Trophoblast cell (in vitro differentiated cells and primary cell): ENCODE results near the gene SUN1.

Experiments
- DNase-seq, 2 donors: peaks; one replicate each; pipeline ENCODE4 v3.0.0-alpha.2; 2016
- H2AFZ ChIP-seq: 2 replicates; pipeline ENCODE4 v1.6.1; 2013; ENCODE audit warnings: low read length, moderate library complexity, mild to moderate bottlenecking; ENCODE audit not compliant: insufficient read depth, poor library complexity
- H2AK5ac ChIP-seq: 2 replicates; pipeline ENCODE4 v1.6.1; 2013; ENCODE audit warnings: mild to moderate bottlenecking, low read length
- H2BK120ac ChIP-seq: 2 replicates; pipeline ENCODE4 v1.6.1; 2013; ENCODE audit warnings: low read length, mild to moderate bottlenecking, moderate library complexity; ENCODE audit not compliant: insufficient read depth, poor library complexity
- H2BK12ac ChIP-seq: 2 replicates; pipeline ENCODE4 v1.6.1; 2013; ENCODE audit warnings: mild to moderate bottlenecking, low read length, moderate library complexity
- H2BK5ac ChIP-seq: 2 replicates; pipeline ENCODE4 v1.6.1; 2013; ENCODE audit warnings: low read length, low read depth, moderate library complexity, mild to moderate bottlenecking; ENCODE audit not compliant: poor library complexity
- H3K14ac ChIP-seq: 2 replicates; pipeline ENCODE4 v1.6.1; 2013; ENCODE audit warnings: mild to moderate bottlenecking, low read length
- H3K18ac ChIP-seq: 2 replicates; pipeline ENCODE4 v1.6.1; 2013; ENCODE audit warnings: mild to moderate bottlenecking, low read length
- H3K23ac ChIP-seq: 2 replicates; pipeline ENCODE4 v1.6.1; 2013; ENCODE audit warnings: low read length
- H3K27ac ChIP-seq: 2 replicates; pipeline ENCODE4 v1.5.1; 2013; ENCODE audit warnings: low read depth, mild to moderate bottlenecking, inconsistent platforms, low read length, moderate library complexity
- H3K27me3 ChIP-seq: 2 replicates; pipeline ENCODE4 v1.6.1; 2013; ENCODE audit warnings: inconsistent platforms, mild to moderate bottlenecking, low read length, moderate library complexity; ENCODE audit not compliant: insufficient read depth
- H3K36me3 ChIP-seq, 2 experiments: 1 replicate in 1 of 2; 2 replicates in 1 of 2; pipeline ENCODE4 v1.6.1; 2013; ENCODE audit warnings: low read length in 2 of 2, mild to moderate bottlenecking in 2 of 2, moderate library complexity in 1 of 2; ENCODE audit not compliant: insufficient read depth in 2 of 2, control insufficient read depth in 1 of 2
- H3K4ac ChIP-seq: 2 replicates; pipeline ENCODE4 v1.6.1; 2013; ENCODE audit warnings: low read depth, mild to moderate bottlenecking, low read length, moderate library complexity
- H3K4me1 ChIP-seq, 2 experiments: 1 replicate in 1 of 2; 2 replicates in 1 of 2; pipeline ENCODE4 v1.6.1; 2013; ENCODE audit warnings: low read length in 2 of 2, mild to moderate bottlenecking in 2 of 2, moderate library complexity in 1 of 2; ENCODE audit not compliant: insufficient read depth in 2 of 2, control insufficient read depth in 1 of 2
- H3K4me2 ChIP-seq: 2 replicates; pipeline ENCODE4 v1.6.1; 2013; ENCODE audit warnings: inconsistent platforms, mild to moderate bottlenecking, low read length, moderate library complexity
- H3K4me3 ChIP-seq: 2 replicates; pipeline ENCODE4 v1.5.1; 2013; ENCODE audit warnings: mild to moderate bottlenecking, low read depth, low read length, inconsistent platforms
- H3K79me1 ChIP-seq: one replicate; pipeline ENCODE4 v1.6.1; 2013; ENCODE audit warnings: low read length
- H3K79me2 ChIP-seq: 2 replicates; pipeline ENCODE4 v1.6.1; 2013; ENCODE audit warnings: low read length, mild to moderate bottlenecking; ENCODE audit not compliant: control insufficient read depth, insufficient read depth, poor library complexity
- H3K9ac ChIP-seq: 2 replicates; pipeline ENCODE4 v1.6.1; 2013; ENCODE audit warnings: mild to moderate bottlenecking, low read length
- H3K9me3 ChIP-seq: 2 replicates; pipeline ENCODE4 v1.6.1; 2013; ENCODE audit warnings: low read depth, mild to moderate bottlenecking, control low read depth, inconsistent platforms, low read length; ENCODE audit not compliant: insufficient read depth
- H4K12ac ChIP-seq: 2 replicates; pipeline ENCODE4 v1.6.1; 2013; ENCODE audit warnings: low read depth, mild to moderate bottlenecking, low read length, moderate library complexity
- H4K8ac ChIP-seq: 2 replicates; pipeline ENCODE4 v1.6.1; 2013; ENCODE audit warnings: low read depth, mild to moderate bottlenecking, low read length, moderate library complexity
- H4K91ac ChIP-seq: one replicate; pipeline ENCODE4 v1.6.1; 2013; ENCODE audit warnings: low read depth, mild to moderate bottlenecking, low read length, moderate library complexity
- WGBS: extraction: QIAGEN DNeasy Blood & Tissue Kit; methylation state at CpG from one replicate; pipeline ENCODE4 v1.1.7; 2013; ENCODE audit warnings: missing lambda C conversion rate; ENCODE audit not compliant: insufficient read length, insufficient coverage; ENCODE audit errors: extremely low coverage; 5-methylcytosine and 5-hydroxymethylcytosine counted together

Gene SUN1

DNA sequence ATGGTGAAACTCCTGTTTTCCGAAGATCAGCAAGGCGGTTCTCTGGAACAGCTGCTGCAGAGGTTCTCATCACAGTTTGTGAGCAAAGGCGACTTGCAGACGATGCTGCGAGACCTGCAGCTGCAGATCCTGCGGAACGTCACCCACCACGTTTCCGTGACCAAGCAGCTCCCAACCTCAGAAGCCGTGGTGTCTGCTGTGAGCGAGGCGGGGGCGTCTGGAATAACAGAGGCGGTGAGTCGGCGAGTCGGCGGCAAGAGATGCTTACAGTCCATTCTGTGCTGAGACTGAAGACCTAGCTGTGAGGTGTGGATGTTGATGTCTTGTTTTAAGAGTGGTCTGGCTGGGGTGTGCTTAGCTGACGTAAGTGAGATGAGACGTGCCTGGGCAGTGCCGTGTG is 27.9 kb downstream of the SUN1 start:
- Histone ChIP-seq H3K4me1 (peaks cover 0 to 2% of the 10 kb centered on the region in 2 experiments), H4K12ac (no peak overlapping the region), H4K8ac (no peak overlapping the region), H3K27ac (no peak overlapping the region), H3K4me3 (no peak overlapping the region), H3K4ac (no peak overlapping the region), H3K79me1 (no peaks in the 10 kb centered on the region), H3K36me3 (peaks cover 57 to 60% of the 10 kb centered on the region in 2 experiments), H3K4me2 (no peak overlapping the region), H3K23ac (no peak overlapping the region), H3K9ac (no peak overlapping the region), H4K91ac (no peak overlapping the region), H3K9me3 (no peaks in the 10 kb centered on the region), H3K14ac (no peak overlapping the region), H3K79me2 (no peaks in the 10 kb centered on the region), H2AFZ (no peak overlapping the region), H2AK5ac (no peak overlapping the region), H2BK5ac (no peak overlapping the region), H3K18ac (no peak overlapping the region), H2BK120ac (no peak overlapping the region), H2BK12ac (no peak overlapping the region), H3K27me3 (no peaks in the 10 kb centered on the region)
- DNase-seq, result no peak
- WGBS, result no CpG with 5 or more reads among the region's 21 CpGs

DNA sequence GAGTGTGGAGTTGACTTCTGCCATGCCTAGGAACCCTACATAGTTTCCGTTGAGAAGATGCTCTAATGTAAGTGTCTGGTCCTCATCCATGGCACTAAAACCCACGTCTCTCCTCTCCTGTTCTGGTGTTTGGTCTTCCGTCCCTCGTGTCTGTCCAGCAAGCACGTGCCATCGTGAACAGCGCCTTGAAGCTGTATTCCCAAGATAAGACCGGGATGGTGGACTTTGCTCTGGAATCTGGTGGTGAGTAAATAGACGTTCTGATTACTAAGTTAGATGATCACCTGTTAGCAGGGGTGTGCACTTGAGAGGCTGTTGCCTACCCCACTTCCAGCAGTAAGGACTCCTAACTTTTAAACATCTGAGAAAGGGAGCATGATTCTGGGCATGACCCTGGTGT is 28.9 kb downstream of the SUN1 start:
- Histone ChIP-seq H3K14ac (no peak overlapping the region), H2BK120ac (no peak overlapping the region), H2AFZ (no peak overlapping the region), H3K9me3 (no peaks in the 10 kb centered on the region), H3K23ac (no peak overlapping the region), H3K9ac (no peak overlapping the region), H3K4me3 (no peak overlapping the region), H3K27me3 (no peaks in the 10 kb centered on the region), H3K4me1 (peaks cover 0 to 2% of the 10 kb centered on the region in 2 experiments), H3K36me3 (peaks cover 56 to 62% of the 10 kb centered on the region in 2 experiments), H4K91ac (no peak overlapping the region), H3K27ac (no peak overlapping the region), H2BK5ac (no peak overlapping the region), H3K18ac (no peak overlapping the region), H3K79me1 (no peaks in the 10 kb centered on the region), H3K4ac (no peak overlapping the region), H3K79me2 (no peaks in the 10 kb centered on the region), H2BK12ac (no peak overlapping the region), H4K8ac (no peak overlapping the region), H4K12ac (no peak overlapping the region), H2AK5ac (no peak overlapping the region), H3K4me2 (no peak overlapping the region)
- DNase-seq, result no peak
- WGBS, result no CpG with 5 or more reads among the region's 9 CpGs

- Histone ChIP-seq H2AFZ (no peak overlapping the region), H3K23ac (no peak overlapping the region), H3K4ac (no peak overlapping the region), H3K4me3 (no peak overlapping the region), H3K27me3 (no peaks in the 10 kb centered on the region), H3K14ac (no peak overlapping the region), H3K4me1 (peaks cover 0 to 2% of the 10 kb centered on the region in 2 experiments), H2BK5ac (no peak overlapping the region), H3K18ac (no peak overlapping the region), H4K91ac (no peak overlapping the region), H3K27ac (no peak overlapping the region), H4K8ac (no peak overlapping the region), H3K79me2 (no peaks in the 10 kb centered on the region), H4K12ac (no peak overlapping the region), H2AK5ac (no peak overlapping the region), H3K79me1 (no peaks in the 10 kb centered on the region), H3K4me2 (no peak overlapping the region), H3K9me3 (no peaks in the 10 kb centered on the region), H2BK120ac (no peak overlapping the region), H2BK12ac (no peak overlapping the region), H3K9ac (no peak overlapping the region), H3K36me3 (peaks cover 51 to 58% of the 10 kb centered on the region in 2 experiments)
- DNase-seq, result no peak
- WGBS, result no CpG with 5 or more reads among the region's 6 CpGs
Measured at GRCh38 chr7:862157-862556, 29.9 kb downstream of the SUN1 start.

DNA sequence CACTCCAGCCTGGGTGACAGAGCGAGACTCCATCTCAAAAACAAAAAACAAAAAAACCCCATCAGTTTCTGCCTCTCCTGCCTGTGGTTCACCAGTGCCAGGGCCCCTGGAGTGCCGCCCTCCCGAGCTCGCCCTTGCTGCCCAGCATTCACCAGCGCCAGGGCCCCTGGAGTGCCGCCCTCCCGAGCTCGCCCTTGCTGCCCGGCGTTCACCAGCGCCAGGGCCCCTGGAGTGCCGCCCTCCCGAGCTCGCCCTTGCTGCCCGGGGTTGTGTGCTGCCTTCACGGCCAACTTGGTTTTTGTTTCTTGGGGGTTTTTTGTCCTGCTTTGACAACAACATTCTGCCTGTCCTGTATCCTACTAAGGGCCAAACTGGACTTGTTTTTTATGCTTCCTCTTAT is 30.8 kb downstream of the SUN1 start:
- Histone ChIP-seq H3K4ac (no peak overlapping the region), H3K79me1 (no peaks in the 10 kb centered on the region), H3K14ac (no peak overlapping the region), H2AK5ac (no peak overlapping the region), H2AFZ (no peak overlapping the region), H3K18ac (no peak overlapping the region), H3K9ac (no peak overlapping the region), H4K12ac (no peak overlapping the region), H2BK5ac (no peak overlapping the region), H3K4me1 (peaks cover 0 to 2% of the 10 kb centered on the region in 2 experiments), H4K8ac (no peak overlapping the region), H3K27ac (no peak overlapping the region), H3K4me3 (no peak overlapping the region), H2BK120ac (no peak overlapping the region), H3K36me3 (peaks cover 58 to 62% of the 10 kb centered on the region in 2 experiments), H3K27me3 (no peaks in the 10 kb centered on the region), H3K4me2 (no peak overlapping the region), H4K91ac (no peak overlapping the region), H2BK12ac (no peak overlapping the region), H3K9me3 (no peaks in the 10 kb centered on the region), H3K23ac (no peak overlapping the region), H3K79me2 (no peaks in the 10 kb centered on the region)
- DNase-seq, result no peak
- whole genome bisulfite sequencing, result no CpG with 5 or more reads among the region's 16 CpGs
